Adipose tissue (tissue), 3 donors: Measurements from ENCODE around the gene TUBB2B. TPM values are rescaled to one million over a fixed set of nuclear protein-coding genes. Genes with fewer than 3 reads are reported as not detected.
"Not testable (repeated sequence)": the region's sequence is repeated elsewhere in the genome, so short reads cannot be mapped to it uniquely, and the experiment has no call there.

Source experiments
- H3K27ac ChIP-seq: one replicate; pipeline ENCODE4 v1.5.1; 2013; ENCODE audit warnings: low read depth, low read length
- WGBS, 3 donors: extraction: QIAGEN DNeasy Blood & Tissue Kit; methylation state at CpG; one replicate each; pipeline ENCODE4 v1.1.7; 2013; 5-methylcytosine and 5-hydroxymethylcytosine counted together
- polyA plus RNA-seq, 3 donors: library from polyadenylated mRNA; stranded (reverse); fragments of 200-250 nt; gene quantifications; one replicate each; pipeline ENCODE4 v1.2.3, GENCODE V29; 2013
- donor health status: healthy with polysubstance abuse.
- donor health status: Bipolar disorder and iron deficiency.
- donor health status: healthy.

The TUBB2B gene
- polyA plus RNA-seq, 3 donors: 4.7 to 20.5 (median 5.0) TPM

- 78 to 87% (median 85%) methylated on average over 13 to 14 of the region's 14 CpGs for WGBS, 3 donors
- H3K27ac ChIP-seq: no peak overlapping the region
These were observed 32.8 kb upstream of the TUBB2B start for GRCh38 chr6:3260296-3260695.

GRCh38 chr6:3259491-3259958 is 32.1 kb upstream of the TUBB2B start:
- no peak overlapping the region for H3K27ac ChIP-seq
- 1% methylated on average over 21 of the region's 21 CpGs for WGBS, 3 donors

- WGBS, 3 donors: 0 to 1% (median 0%) methylated on average over 76 to 80 of the region's 80 CpGs
- no peak within 1 kb of the TSS for H3K27ac ChIP-seq
These were observed 31.5 kb upstream of the TUBB2B start, which contains the start of gene PSMG4 for GRCh38 chr6:3258720-3259490. Gene PSMG4, plus strand, starts transcription at chr6:3258947. Its CDS starts 76 bp downstream, at chr6:3259023.

GRCh38 chr6:3258201-3258600 is 30.7 kb upstream of the TUBB2B start:
- no peak overlapping the region for H3K27ac ChIP-seq

GRCh38 chr6:3253597-3253961 is 26.1 kb upstream of the TUBB2B start:
- 96 to 97% (median 96%) methylated on average over 37 to 40 of the region's 40 CpGs for WGBS, 3 donors
- no peak overlapping the region for H3K27ac ChIP-seq

More at GRCh38 chr6:3258201-3258600, 30.7 kb upstream of the TUBB2B start:
- 52 to 54% (median 52%) methylated on average over 12 of the region's 12 CpGs for WGBS, 3 donors

- H3K27ac ChIP-seq: no peak overlapping the region
- WGBS, 3 donors: 90 to 95% (median 92%) methylated on average over 22 of the region's 22 CpGs
These were observed 25.6 kb upstream of the TUBB2B start for GRCh38 chr6:3252861-3253596.

- 88 to 89% (median 89%) methylated on average over 10 of the region's 10 CpGs for WGBS, 3 donors
- no peak overlapping the region for H3K27ac ChIP-seq
These were observed 24.9 kb upstream of the TUBB2B start for GRCh38 chr6:3252369-3252768.

- no peak overlapping the region for H3K27ac ChIP-seq
- WGBS, 3 donors: 37 to 39% (median 38%) methylated on average over 20 of the region's 20 CpGs
These were observed 24.2 kb upstream of the TUBB2B start for GRCh38 chr6:3251462-3252314.

GRCh38 chr6:3250231-3250675 is 22.8 kb upstream of the TUBB2B start:
- WGBS, 3 donors: 71 to 85% (median 79%) methylated on average over 9 of the region's 9 CpGs
- H3K27ac ChIP-seq: no peak overlapping the region

GRCh38 chr6:3249821-3250220 is 22.4 kb upstream of the TUBB2B start:
- no peak overlapping the region for H3K27ac ChIP-seq
- 87 to 98% (median 95%) methylated on average over 3 of the region's 3 CpGs for WGBS, 3 donors

GRCh38 chr6:3247255-3248146 is 20.0 kb upstream of the TUBB2B start:
- H3K27ac ChIP-seq: no peak overlapping the region
- 42 to 50% (median 46%) methylated on average over 36 of the region's 36 CpGs for WGBS, 3 donors

- H3K27ac ChIP-seq: no peak overlapping the region
- 95 to 96% (median 95%) methylated on average over 5 of the region's 5 CpGs for WGBS, 3 donors
These were observed 17.8 kb upstream of the TUBB2B start for GRCh38 chr6:3245216-3245615.

GRCh38 chr6:3244832-3245161 is 17.3 kb upstream of the TUBB2B start:
- H3K27ac ChIP-seq: not testable (repeated sequence)
- 91 to 95% (median 94%) methylated on average over 7 of the region's 7 CpGs for WGBS, 3 donors

GRCh38 chr6:3244003-3244831 is 16.8 kb upstream of the TUBB2B start:
- WGBS, 3 donors: 78 to 89% (median 88%) methylated on average over 8 of the region's 8 CpGs
- no peak overlapping the region for H3K27ac ChIP-seq

- no peak overlapping the region for H3K27ac ChIP-seq
- WGBS, 3 donors: 88 to 95% (median 91%) methylated on average over 4 of the region's 4 CpGs
These were observed 15.3 kb upstream of the TUBB2B start for GRCh38 chr6:3242768-3243167.

- not testable (repeated sequence) for H3K27ac ChIP-seq
- WGBS, 3 donors: 94 to 95% (median 94%) methylated on average over 4 of the region's 4 CpGs
These were observed 14.3 kb upstream of the TUBB2B start for GRCh38 chr6:3241745-3242144.

GRCh38 chr6:3240595-3240994 is 13.1 kb upstream of the TUBB2B start:
- no peak overlapping the region for H3K27ac ChIP-seq
- WGBS, 3 donors: 81 to 87% (median 83%) methylated on average over 7 of the region's 7 CpGs
